ENCODE measurements around the gene C19orf33.
"Not testable (repeated sequence)": the region's sequence is repeated elsewhere in the genome, so short reads cannot be mapped to it uniquely, and the experiment has no call there.

Gene C19orf33

GRCh38 chr19:38303517-38304351, at the start of gene C19orf33:
TSS of gene C19orf33 (plus strand) at chr19:38304251. CDS start at chr19:38304262, 11 bp downstream.
- peak; percentile 44 for DNase-seq (ENCODE audit: low read depth)

GRCh38 chr19:38255383-38256014, 48.6 kb upstream of the C19orf33 start:
- no peak for DNase-seq (ENCODE audit: low read depth)

DNA sequence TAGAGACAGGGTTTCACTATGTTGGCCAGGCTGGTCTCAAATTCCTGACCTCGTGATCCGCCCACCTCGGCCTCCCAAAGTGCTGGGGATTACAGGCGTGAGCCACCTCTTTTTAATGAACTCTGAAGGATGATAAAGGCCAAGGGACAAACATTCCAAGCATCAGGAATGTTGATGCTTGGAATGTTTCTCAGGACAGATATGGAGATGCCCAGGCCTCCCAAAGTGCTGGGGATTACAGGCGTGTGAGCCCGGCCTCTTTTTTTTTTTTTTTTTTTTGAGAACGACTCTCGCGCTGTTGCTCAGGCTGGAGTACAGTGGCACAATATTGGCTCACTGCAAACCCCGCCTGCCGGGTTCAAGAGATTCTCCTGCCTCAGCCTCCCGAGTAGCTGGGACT, 42.1 kb upstream of the C19orf33 start:
- not testable (repeated sequence) for DNase-seq (ENCODE audit: low read depth)

GRCh38 chr19:38262585-38263268, 41.3 kb upstream of the C19orf33 start:
- DNase-seq (ENCODE audit: low read depth) = no peak

- peak; percentile 71 for DNase-seq (ENCODE audit: low read depth)
Observed at GRCh38 chr19:38263689-38264485, 40.2 kb upstream of the C19orf33 start.

- DNase-seq (ENCODE audit: low read depth) = no peak
Observed at GRCh38 chr19:38264486-38265212, 39.4 kb upstream of the C19orf33 start, which contains the start of gene SPINT2. TSS of gene SPINT2 (plus strand) at chr19:38264573. CDS start at chr19:38264893, 320 bp downstream.

GRCh38 chr19:38265213-38265861, 38.7 kb upstream of the C19orf33 start:
- DNase-seq (ENCODE audit: low read depth) = no peak

DNA sequence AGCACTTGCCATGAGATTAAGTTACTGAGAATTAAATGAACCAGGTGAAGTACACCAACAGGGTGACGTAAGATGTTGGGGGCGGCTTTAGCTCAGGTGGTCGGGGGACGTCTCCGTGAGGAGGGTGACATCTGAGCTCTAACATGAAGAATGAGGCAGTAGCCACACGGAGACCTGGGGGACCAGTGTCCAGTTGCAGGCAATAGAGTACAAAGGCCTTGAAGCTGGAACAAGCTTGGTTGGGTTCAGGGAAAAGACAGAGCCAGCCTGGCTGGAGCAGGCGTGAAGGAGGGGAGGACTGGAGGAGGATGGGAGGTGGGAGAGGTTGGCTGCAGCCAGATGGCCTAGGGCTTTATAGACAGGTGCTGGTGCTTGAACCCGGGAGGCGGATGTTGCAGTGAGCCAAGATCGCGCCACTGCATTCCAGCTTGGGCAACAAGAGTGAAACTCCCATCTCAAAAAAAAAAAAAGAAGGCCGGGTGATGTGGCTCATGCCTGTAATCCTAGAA, 38.1 kb upstream of the C19orf33 start:
- DNase-seq (ENCODE audit: low read depth) = no peak

- DNase-seq (ENCODE audit: low read depth) = peak; percentile 61
Observed at GRCh38 chr19:38266981-38267597, 37.0 kb upstream of the C19orf33 start.

DNA sequence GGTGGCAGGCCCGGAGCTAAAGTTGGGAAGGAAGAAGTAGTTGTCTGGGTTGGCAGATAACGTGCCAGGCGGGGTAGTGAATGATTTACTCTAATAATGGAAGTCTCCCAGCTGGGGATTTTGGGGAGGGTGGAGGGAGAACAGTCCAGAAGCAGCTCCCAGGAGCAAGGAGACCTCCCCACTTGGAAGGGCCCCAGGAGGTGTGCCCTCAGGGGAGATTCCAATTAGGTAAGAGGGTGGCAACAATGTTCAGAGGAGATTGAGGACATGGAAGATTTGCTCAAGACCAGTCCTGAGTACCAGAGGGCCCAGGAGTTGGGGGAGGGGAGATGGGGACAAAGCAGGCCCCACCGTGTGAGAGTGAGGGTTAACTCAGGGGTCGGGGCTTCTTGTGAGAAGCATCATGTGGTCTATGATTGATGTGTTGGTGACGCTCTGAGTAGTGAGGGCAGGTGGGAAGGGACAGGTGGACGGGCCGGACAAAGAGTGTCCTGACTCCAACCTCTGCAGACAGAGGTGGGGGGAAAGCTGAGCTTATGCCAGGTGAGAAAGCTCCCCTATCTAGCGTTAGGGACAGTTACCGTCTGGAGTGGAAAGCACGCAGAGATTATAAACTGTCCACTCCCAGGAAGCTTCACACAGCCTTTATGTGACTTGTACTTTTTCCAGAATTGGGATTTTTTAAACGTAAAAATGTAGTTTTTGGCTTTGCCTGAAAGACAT, 36.1 kb upstream of the C19orf33 start:
- no peak for DNase-seq (ENCODE audit: low read depth)

DNA sequence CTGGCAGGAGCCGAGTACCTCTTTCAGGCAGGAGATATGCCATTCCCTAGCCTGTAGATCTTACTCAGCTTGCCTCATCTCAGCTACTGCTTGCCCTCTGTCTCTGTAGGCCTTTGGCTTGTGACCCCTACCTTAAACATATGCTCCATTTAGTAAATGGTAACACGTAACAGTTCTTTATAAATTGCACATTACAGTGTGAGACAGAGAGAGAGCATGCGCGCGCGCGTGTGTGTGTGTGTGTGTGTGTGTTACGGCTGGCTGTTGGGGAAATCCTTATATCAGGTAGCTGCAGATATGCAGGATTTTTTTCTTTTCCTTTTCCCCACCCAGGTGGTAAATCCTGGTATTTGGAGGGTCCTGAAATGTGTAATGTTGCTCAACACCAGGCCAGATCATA, 35.5 kb upstream of the C19orf33 start:
- no peak for DNase-seq (ENCODE audit: low read depth)

- DNase-seq (ENCODE audit: low read depth) = peak; percentile 79
Observed at GRCh38 chr19:38270587-38271167, 33.4 kb upstream of the C19orf33 start.

DNA sequence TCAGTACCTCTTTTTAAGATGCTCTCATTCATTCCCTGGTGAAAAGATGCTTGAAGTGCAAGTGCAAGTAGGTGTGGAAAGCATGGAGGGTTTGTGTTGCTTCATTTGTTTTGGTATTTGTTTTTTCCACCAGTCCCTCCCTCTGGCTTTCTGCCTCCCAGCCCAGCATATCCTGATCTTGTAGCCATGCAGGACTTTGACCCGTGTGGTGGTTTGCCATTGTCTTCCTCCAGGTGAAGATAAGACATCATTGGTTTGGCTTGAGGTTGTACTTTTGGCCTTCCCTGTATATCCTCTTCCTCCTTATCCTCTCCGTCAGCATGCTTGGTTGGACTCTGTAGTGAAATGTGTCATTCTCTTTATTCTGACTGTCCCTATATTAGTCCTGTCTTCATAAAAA, 30.6 kb upstream of the C19orf33 start:
- DNase-seq (ENCODE audit: low read depth) = no peak

DNA sequence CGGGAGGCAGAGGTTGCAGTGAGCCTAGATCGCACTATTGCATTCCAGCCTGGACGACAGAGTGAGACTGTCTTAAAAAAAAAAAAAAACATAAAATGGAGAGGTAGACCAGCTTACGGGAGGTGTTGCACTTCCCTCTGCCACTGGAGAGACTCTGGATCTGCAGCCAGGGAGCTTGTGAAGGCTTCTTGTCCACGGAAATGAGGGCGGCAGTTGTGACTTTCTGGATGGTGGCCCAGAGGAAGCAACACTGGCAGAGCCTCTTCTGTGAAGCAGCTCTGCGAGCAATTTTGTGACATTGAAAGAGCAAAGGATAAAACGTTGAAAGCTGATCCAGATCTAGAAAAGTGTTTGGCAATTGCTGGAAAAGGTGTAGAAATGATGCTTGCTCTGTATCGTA, 29.3 kb upstream of the C19orf33 start:
- DNase-seq (ENCODE audit: low read depth) = no peak

DNA sequence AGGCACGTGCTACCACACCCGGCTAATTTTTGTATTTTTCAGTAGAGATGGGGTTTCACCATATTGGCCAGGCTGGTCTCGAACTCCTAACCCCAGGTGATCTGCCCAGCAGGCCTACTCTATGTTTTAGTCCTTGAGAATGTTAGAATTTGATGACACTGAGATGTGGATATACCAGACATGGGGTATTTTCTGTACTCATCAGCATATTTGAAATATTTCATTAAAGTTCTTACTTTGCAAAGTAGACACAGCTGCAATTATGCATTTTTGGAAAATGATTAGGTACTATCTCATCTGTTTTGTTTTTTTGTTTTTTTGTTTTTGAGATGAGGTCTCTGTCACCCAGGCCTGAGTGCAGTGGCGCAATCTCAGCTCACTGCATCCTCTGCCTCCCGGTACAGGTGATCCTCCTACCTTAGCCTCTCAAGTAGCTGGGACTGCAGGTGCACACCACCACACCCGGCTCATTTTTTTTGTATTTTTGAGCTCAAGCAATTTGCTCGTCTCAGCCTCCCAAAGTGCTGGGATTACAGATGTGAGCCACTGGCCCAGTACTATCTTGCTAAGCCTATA, 27.0 kb upstream of the C19orf33 start:
- DNase-seq (ENCODE audit: low read depth) = no peak

DNA sequence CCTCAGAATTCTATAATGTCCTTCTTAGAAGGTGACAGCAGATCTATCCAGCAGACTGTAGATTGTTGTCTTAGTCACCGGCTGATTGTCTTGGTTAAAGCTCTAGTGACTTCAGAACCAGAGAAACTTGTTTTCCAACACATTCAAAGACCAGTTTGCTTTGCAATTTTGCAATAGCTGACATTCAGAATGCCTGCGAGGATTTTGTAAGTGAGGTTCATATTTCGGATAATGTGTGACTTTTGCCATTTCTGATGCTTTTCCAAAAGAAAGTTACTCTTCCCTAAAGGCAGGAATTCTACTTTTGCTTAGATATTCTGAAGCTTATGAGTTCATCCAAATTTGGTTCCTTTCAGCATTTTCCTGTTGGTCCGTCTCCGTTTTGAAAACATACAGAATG, 26.5 kb upstream of the C19orf33 start:
- no peak for DNase-seq (ENCODE audit: low read depth)

- peak; percentile 42 for DNase-seq (ENCODE audit: low read depth)
Observed at GRCh38 chr19:38277969-38278680, 25.9 kb upstream of the C19orf33 start.

DNA sequence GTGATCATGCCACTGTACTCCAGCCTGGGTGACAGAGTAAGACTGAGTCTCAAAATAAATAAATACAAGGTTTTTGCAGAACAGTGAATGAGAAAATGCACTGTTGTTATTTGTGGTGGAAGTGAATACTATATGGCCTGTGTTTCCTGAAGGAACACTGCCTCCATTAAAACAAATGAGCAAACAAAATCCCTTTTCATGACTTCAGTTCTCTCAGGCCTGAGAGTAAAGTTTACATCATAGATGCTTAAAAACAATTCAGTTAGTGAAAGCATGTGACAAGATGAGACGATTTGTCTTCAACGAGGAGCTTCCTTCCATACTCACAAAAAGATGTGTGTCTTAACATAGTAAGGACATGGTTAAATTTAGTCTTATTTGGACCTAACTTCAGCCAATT, 25.3 kb upstream of the C19orf33 start:
- no peak for DNase-seq (ENCODE audit: low read depth)
